Activated gamma-delta T cell (primary cell): ENCODE results near the gene NDUFA13.

Experiments
- DNase-seq: peaks from one replicate; lab custom pipeline; 2025; lab: John Stamatoyannopoulos, UW

The NDUFA13 gene

DNA sequence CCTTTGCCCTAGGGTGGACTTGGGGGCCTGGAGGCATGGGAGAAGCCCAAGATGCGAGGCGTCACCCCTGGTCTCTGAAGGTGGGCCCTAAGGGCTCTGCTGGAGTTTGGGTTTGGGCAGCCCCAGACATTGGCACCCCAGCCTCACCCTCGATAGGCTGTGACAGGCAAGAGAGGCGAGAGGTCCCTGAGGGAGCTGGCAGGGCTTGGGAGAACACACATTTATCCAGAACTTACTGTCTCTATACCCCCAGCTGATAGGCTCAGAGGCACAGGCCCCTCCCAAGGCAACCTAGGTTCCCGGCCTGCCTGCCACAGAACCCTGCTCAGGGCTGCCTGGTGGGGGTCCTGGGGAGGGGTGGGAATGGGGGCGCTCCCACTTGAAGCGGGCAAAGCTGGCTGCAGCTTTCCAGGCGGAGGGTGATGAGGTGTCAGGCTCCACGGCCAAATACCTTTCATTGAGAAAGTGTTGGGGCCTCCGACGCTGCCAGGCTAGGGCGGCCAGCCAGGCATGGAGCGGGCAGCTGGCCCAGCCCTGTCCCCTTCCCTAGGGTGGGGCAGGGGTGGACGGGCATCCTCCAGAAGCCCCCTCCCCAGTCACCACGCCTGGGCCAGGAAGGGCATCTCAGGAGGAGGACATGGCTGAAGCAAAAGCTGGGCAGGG lies 31.8 kb downstream of the NDUFA13 start:
- DNase-seq: no peak

GRCh38 chr19:19548915-19549759 lies 33.1 kb downstream of the NDUFA13 start:
- no peak for DNase-seq

GRCh38 chr19:19549804-19550464 lies 33.9 kb downstream of the NDUFA13 start:
- no peak for DNase-seq

DNA sequence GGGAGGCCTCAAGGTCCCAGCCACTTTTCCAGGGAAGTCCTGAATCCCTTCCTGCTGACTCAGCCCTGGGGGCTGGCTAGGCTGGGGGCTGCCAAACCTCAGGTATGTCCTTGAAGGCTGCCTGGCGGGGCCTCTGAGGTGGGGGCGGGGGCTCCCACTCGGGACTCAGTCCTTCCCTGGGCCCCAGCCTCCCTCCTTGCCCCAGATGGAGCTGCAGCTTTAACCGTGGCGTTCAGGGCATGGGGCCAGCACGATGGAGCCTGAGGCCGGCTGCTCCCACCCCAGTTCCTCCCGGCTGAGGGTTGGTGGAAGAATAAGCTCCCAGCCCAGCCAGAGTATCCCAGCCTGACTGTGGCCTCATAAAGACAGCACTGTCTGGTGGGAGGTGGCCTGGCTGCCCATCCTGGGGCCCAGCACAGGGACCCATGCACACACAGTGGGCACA lies 34.5 kb downstream of the NDUFA13 start:
- no peak for DNase-seq

DNA sequence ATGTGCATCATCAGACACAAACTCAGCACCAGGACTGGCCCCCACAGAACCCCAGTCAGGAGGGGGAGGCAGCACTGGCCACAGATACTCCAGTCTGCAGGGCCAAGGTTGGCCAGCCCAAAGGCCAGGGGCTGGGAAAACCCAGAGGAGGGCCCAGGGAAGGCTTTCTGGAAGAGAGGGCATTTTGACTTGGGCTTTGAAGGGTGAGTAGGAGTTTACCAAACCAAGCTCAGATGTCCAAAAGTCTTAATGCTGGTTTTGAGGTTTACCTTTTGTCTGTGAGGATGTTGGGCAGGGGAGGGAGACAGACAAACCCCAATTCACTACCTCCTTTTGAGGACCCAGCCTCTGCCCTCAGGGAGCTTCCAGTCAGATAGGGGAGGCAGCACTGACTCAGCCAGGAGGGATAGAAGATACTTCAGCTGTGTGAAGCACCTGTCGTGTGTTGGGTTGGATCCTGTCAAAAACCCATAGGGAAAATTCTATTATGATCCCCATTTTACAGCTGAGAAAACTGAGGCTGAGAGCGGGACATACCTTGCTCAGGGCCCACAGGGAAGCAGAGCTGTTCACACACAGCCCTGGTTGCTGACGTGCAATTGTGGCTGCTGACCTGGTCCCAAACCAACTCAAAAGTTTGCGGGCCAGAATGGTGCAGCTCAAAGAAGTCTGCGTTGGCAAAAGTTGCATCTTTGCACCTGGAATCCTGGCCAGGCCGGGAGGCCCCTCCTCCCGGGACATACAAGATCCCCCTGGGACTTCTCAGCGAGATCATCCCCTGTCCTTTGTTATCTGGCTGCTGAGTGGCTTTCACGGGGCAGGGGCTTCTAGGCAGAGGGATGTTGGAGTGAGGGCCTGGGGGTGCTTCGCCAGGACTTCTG lies 35.2 kb downstream of the NDUFA13 start:
- DNase-seq: no peak

GRCh38 chr19:19551853-19552192 lies 35.8 kb downstream of the NDUFA13 start:
- no peak for DNase-seq

GRCh38 chr19:19552798-19553197 lies 36.8 kb downstream of the NDUFA13 start:
- no peak for DNase-seq

DNA sequence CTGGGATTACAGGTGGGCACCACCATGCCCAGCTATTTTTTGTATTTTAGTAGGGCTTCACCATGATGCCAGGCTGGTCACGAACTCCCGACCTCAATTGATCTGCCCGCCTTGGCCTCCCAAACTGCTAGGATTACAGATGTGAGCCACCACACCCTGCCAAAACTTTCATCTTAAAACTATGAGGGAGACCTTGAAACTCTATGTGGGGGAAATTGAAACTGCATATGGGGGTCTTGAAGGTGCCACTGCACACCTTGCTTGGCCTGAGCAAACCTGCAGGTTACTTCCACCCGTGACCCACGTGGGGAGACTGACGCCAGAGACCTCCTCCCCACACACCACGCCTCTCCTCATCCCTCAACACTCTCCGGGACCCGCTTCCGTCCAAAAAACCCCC lies 37.6 kb downstream of the NDUFA13 start:
- DNase-seq: no peak

DNA sequence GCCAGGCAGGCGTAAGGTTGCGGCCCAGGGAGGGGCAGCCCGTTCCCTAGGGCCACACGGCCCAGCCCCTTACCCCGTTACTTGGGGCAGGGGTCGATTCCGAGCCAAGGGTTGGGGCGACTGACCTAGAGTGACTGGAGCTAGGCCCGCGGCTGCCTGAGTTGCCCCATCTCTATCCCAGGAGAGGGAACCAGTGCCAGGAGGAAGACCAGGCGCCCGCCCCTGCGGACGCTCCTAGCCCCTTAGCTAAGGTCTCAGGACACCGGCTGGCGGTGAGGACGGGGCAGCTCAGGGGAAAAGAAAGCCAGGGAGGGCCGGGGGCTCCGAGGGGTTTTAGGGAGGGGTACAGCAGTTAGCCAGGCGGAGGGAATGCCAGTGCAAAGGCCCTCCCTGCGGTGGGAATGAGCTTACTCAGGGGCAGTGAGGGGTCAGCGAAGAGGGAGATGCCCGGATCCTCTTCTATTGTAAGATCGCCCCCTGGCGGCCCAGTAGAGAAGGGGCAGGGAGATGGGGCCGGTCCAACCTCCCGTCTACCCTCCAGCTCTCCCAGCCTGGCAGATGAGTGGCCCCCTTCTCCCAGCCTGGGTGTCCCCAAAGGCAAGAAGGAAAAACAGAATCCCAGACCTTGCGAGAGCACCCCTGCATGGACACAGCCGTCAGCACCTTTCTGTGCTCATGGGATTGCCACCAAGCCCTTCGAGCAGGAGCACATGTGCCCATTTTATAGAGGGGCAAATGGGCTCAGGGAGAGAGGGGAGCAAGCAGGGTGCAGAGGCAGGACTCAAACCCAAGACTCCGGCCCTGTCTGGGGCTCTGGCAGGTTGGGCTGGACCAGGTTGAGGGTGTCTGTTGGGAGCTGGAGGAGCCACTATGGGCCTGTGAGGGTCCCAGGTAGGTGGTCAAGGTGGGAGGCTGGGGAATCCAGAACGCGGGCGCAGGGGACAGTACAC lies 38.3 kb downstream of the NDUFA13 start:
- DNase-seq: no peak

DNA sequence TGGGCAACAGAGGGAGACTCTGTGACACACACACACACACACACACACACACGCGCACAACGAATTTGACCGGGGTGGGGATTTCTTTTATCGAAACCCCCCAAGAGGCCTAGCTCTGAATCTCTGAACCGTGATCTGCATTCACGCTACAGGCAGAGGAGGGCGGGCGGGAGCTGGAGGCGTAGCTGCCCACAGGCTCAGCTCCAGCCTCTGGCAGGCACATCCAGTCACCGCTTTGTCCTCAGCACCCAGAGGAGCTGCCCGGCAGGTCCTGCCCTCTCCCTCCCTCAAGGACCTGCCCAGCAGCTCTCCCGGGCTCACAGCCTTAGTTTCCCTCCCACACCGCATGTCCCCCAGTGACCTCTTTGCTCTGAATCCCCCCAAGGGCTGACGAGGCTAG lies 42.0 kb downstream of the NDUFA13 start:
- no peak for DNase-seq

GRCh38 chr19:19558636-19559035 lies 42.6 kb downstream of the NDUFA13 start:
- no peak for DNase-seq

GRCh38 chr19:19559931-19560330 lies 43.9 kb downstream of the NDUFA13 start:
- no peak for DNase-seq

- DNase-seq: no peak
These were observed 46.1 kb downstream of the NDUFA13 start for GRCh38 chr19:19561946-19562664.

DNA sequence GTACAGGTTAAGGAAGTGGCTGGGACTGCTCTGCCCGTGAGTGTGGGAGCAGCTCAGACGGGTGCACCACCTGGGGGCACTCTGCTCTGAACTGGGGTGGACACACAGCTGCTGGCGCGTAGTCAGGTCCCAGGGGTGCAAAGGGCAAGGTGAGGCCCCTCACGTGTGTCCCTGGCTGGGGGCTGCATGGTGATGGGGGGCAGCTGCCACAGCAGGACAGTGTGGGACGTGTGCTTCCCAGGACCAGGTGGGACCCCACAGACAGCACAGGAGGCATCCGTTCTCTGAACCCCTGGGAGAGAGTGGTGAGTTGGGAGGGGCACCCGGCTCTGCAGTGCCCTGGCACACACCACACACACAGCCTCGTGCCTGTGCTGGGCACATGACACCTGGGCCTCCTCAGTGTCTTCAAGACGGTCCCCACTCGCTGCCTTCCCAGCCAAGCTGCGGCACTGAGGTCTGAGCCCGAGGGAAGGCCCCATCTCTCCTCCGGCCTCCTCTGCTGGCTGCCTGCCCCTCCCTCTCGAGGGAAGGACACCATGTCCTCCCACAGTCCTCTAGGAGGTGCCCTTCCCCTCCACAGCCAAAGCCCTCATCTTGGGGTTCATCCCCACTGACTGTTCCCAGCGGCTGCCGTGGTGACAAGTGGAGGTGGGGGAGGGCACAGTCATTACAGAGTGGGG lies 46.8 kb downstream of the NDUFA13 start:
- DNase-seq: no peak

DNA sequence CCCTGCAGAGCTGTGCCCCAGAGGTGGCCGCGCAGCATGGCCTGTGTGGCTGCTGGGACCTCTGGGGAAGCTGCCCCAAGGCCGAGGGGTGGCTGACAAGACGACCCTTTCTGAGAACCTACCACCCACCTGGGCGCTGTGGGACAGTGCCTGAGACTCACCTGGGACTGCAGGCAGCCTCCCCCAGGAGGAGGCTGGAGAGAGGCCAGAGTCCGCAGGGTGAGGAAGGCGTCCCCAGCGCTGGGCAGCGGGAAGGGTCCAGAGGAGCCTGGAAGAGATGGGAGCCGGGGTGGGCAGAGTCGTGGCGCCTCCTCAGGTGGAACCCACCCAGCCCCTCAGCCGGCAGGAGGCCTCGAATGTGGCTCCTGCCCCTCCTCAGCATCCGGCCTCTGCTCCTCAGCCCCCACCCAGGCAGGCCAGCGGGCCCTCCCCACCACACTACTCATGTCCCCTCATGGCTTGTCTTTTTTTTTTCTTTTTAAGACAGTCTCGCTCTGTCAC lies 47.4 kb downstream of the NDUFA13 start:
- DNase-seq: no peak

DNA sequence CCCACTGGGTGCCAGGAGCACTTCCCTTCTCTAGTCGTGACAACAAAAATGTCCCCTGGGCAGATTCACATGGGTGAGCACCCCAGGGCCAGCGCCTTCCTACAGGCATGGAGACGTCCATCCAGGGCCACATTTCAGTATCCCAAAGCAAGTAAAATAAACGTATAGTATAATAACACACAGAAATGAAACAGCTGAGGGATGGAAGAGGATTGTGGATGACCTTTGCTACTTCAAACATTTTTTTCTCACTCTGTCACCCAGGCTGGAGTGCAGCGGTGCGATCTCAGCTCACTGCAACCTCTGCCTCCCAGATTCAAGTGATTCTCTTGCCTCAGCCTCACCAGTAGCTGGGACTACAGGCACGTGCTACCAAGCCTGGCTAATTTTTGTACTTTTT lies 50.3 kb downstream of the NDUFA13 start:
- DNase-seq: no peak

GRCh38 chr19:19567391-19567790 lies 51.4 kb downstream of the NDUFA13 start:
- no peak for DNase-seq

DNA sequence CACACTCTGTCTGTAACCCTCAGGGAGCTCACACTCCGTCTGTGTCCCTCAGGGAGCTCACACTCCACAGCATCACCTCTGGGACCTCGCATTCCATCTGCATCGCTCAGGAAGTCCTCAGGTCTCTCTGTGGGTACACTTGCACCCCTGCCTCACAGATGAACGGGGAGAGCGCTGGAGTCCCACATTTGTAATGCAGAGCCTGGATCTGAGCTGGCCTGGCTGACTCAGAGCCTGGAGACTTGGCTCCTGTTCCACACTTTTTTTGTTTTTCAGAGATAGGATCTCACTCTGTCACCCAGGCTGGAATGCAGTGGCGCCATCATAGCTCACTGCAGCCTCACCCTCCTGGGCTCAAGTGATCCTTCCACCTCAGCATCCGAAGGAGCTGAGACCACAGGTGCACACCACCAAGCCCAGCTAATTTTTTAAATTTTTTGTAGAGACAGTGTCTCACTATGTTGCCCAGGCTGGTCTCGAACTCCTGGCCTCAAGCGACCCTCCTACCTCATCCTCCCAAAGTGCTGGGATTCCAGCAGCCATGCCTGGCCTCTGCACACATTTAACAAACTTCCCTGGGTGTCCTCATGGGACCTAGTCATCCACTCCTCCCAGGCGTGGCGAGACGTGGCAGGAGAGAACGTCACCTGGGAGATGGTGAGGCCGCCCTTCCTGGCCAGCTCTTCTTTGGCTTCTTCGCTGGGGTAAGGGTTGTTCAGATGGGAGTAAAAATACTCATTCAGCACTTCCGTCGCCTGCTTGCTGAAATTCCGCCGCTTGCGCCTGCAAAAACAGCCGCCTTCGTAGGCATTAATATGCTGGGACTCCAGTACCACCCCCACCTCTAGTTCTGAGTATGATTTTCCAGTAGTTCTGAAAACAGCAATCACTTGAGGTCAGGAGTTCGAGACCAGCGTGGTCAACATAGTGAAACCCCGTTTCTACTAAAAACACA lies 53.1 kb downstream of the NDUFA13 start:
- no peak for DNase-seq
